GM18505 (cell line): ENCODE results near the gene ZNF688.
"Not testable (repeated sequence)": the region's sequence is repeated elsewhere in the genome, so short reads cannot be mapped to it uniquely, and the experiment has no call there.

ENCODE experiments used
- ATAC-seq: cut with Tn5 transposase; IDR thresholded peaks from one replicate; pipeline ENCODE4 v1.9.1; 2021; ENCODE audit not compliant: unreplicated experiment
- POLR2A ChIP-seq: IDR thresholded peaks from 4 replicates; pipeline ENCODE4 v1.6.1; 2011; ENCODE audit warnings: borderline replicate concordance; ENCODE audit not compliant: insufficient read depth, insufficient read length; ENCODE audit errors: extremely low read depth

The ZNF688 gene

DNA sequence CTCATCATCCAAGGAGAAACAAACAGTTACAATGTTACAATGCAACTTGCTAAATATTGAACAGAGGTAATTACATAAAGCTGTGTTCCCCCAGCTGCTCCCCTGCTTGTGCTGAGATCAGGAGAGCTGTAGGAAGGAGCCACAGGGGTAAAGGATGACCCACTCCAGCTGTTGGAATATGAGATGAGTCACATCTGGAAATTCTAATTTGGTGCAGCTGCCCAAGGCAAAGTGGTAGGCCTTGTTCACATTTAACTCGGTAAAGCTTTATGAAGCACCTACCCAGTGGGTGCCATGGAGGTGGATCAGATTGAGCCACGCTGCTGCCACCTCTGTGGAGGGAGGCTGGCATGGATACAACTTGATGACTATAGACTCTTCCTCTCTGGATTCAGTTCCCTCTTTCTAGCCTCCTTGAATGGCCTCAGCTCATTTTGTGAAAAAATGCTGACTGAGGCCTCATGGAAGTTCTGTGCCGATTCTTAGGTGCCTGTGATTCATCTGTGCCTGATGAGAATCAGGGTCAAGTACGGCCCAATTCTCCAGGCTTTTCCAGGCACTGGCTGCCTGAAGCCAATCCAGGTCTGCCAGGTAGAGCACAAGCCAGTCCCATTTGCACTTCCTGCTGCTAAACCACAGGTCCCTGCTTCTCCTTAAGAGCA, 31.2 kb upstream of the ZNF688 start:
- no peak for TF ChIP-seq POLR2A
- no peak for ATAC-seq

DNA sequence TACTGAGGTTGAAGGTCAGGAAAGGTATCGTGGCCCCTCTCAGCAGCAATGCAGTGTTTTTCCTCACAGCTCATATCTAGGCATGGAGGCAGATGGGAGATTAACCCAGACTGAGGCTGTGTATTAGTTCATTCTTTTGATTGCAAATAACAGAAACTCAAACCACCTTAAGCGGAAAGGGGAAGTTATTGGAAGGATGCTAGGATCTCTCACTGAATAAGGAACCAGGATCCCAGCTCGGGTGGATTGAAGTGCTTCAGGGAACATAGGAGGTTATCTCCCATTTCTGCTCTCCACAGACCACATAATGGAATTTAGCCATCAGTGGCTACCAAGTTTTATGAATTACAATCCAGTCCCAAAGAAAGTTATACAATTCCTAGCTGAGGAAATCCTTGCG, 30.5 kb upstream of the ZNF688 start:
- no peak for ATAC-seq
- no peak for TF ChIP-seq POLR2A

DNA sequence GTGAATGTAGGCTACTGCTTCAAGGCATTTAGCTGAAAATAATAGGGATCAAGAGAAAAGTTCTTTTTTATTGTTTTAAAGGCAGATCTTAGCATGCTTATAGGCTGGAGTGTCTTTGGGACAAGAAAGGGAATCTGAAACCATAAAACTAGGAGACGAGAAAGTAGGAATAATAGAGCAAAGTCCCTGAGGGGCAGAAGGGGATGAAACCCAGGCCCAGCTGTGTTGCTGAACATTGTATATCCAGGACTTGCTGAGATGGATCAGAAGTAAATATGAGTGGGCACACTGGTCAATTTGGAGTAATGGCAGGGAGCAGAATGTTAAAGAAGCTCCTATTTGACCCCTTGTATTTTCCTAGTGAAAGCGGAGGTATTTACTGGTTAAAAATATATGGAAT, 29.4 kb upstream of the ZNF688 start:
- no peak for ATAC-seq
- TF ChIP-seq POLR2A, result no peak

DNA sequence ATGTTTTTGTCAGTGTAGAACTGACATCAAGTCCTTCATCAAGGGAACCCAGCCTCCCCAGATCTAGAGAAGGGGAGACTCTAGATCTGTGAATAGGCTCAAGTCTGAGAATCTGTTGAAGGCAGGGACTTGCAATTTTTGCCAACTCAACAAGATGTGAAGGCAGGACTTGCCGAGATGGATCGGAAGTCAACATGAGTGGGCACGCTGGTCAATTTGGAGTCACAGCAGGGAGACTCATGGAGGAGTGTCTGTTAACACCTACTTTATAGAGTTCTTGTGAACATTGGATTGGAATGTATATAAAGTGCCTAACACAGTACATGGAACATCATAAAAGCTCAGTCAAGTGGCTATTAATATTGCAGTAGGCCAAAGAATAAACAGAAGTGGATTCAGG, 28.7 kb upstream of the ZNF688 start:
- ATAC-seq, result no peak

DNA sequence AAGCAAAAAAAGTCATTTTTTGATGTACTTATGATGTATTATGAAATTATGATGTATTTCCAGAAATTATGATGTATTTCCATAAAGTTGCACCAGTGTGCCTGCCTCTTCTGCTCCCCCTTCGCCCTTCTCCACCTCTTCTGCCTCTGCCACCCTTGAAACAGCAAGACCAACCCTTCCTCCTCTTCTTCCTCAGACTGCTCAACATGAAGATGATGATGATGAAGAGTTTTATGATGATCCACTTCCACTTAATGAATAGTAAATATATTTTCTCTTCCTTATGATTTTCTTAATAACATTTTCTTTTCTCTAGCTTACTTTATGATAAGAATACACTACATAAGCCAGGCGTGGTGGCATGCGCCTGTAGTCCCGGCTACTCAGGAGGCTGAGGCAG, 21.4 kb upstream of the ZNF688 start:
- TF ChIP-seq POLR2A, result no peak
- ATAC-seq, result no peak

More for the DNA sequence above, 28.7 kb upstream of the ZNF688 start:
- TF ChIP-seq POLR2A, result no peak

DNA sequence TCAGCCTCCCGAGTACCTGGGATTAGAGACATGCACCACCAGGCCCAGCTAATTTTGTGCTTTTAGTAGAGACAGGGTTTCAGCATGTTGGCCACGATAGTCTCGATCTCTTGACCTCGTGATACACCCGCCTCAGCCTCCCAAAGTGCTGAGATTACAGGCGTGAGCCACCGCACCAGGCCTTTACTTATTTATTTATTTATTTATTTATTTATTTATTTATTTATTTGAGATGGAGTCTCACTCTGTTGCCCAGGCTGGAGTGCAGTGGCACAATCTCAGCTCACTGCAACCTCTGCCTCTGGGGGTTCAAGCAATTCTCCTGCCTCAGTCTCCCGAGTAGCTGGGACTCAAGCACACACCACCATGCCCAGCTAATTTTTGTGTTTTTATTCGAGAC, 19.4 kb upstream of the ZNF688 start:
- ATAC-seq, result not testable (repeated sequence)

DNA sequence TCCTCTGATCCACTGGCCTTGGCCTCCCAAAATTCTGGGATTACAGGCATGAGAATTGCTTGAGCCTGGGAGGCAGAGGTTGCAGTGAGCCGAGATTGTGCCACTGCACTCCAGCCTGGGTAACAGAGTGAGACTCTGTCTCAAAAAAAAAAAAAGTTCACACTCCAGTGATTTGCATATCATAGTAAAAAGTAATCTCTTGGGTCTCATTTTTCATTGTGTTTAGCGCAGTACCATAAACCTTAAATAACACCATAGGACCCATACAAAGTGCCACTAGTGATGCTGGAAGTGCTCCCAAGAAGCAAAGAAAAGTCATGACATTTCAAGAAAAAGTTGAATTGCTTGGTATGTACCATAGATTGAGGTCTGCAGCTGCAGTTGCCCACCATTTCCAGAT, 18.1 kb upstream of the ZNF688 start:
- ATAC-seq, result not testable (repeated sequence)

DNA sequence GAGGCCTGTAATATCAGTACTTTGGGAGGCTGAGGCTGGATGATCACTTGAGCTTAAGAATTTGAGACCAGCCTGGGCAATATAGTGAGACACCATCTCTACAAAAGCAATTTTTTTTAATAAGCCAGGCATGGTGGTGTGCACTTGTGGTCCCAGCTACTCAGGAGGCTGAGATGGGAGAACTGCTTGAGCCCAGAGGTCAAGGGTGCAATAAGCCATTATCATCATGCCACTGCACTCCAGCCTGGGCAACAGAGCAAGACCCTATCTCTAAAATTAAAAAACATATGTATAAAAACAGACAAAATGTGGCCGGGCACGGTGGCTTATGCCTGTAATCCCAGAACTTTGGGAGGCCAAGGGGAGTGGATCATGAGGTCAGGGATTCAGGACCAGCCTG, 17.1 kb upstream of the ZNF688 start:
- no peak for ATAC-seq
- no peak for TF ChIP-seq POLR2A

DNA sequence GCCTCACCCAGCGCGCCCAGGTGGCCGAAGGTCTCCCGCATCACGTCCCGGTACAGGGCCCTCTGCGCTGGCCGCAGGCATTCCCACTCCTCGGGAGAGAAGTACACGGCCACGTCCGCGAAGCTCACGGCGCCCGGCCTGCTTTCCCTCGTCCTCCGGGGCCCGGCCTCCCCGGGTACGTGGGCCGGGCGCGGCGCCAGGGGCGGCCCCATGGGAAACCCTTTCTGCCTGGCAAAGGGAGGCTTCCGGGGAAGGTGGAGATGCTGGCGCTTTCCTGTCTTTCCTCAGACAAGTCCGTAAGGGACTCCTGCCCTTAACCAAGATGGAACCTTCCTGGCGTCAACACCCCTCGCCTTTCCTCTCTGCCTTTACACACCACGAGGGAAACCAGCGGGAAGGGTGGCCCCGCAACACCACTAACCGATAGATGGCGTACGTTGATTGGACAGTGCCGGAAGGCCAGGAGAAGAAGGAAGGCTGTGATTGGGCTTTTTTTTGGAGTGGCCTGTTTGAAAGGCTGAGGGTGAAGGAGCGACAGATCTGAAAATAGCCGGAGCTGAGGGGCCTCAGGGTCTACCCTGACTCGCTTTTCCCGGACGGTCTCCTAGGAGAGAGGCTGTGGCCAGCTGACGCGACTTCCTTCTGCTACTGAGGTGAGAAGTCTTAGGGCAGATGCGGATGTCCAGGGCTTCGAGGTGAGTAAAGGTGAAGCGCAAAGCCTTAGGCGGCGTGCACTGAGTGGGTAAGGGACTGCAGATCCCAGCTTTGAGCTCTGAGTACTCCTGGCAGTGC, 14.1 kb upstream of the ZNF688 start, which contains the start of gene ZNF785:
TSS of gene ZNF785 (minus strand) at position 298 of the 792 bp plus-strand sequence. CDS start at position 212, 86 bp downstream.
- peak; percentile 88 for ATAC-seq
- TF ChIP-seq POLR2A, result no peak

DNA sequence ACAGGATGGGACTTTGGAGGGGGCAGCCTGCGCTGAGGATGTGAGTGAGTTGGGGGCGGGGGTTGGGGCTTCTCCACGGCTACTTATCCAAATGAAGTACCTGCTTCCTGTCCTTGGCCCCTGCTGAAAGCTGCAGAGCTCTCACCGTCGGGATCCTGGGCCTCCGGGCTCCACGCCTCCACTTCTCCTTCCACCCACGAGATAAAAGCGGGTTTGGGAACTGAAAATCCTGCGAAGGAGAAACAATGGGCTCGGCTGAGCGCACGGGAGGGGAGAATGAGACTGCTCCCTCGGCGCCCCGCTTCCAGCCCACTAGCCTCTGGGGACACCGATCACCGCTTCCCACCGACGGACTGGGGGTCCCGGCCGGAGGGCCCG, 13.5 kb upstream of the ZNF688 start:
- peak; percentile 22 for ATAC-seq
- peak; percentile 19 for TF ChIP-seq POLR2A

DNA sequence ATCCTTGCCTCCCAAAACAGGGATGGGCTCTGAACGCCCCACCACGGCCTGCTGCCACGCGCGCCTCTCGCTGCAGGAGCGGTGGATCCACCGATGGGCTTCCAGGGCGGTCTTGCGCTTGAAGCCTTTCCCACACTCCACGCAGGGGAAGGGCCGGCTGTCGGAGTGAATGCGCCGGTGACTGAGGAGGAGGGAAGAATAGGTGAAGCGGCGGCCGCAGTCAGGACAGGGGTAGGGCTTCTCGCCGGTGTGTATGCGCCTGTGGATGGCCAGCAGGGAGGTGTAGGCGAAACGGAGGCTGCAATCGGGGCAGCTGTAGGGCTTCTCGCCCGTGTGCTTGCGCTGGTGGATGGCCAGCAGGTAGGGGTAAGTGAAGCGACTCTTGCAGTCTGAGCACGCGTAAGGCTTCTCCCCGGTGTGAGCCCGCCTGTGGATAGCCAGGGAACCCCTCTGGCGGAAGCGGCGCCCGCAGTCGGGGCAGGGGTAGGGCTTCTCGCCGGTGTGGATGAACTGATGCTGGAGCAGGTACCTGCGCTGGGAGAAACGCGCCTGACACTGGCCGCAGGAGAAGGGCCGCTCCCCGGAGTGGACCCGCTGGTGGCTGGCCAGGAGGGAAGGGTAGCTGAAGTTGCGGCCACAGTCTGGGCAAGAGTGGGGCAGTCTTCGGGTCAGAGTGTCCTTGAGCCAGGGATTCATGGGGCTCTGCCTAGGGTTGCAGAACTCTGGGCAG, 11.3 kb upstream of the ZNF688 start:
- ATAC-seq, result no peak
- no peak for TF ChIP-seq POLR2A

DNA sequence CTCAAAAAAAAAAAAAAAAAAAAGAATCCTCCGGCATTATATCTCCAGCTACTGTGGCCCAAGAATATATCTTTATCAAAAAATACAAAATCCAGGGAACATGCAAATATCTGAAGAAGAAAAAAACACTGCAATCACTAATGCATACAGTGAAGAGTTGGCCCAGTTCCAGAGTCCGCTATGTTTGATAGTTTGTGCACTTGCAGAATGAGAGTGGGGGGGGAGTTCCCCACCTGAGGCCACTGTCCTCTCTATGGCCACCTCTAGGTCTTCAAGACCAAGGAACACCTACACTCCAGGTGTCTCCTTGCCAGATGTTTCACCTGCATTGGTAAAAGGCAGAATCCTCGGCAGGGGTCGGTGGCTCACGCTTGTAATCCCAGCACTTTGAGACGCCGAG, 9.9 kb upstream of the ZNF688 start:
- no peak for ATAC-seq
- no peak for TF ChIP-seq POLR2A

DNA sequence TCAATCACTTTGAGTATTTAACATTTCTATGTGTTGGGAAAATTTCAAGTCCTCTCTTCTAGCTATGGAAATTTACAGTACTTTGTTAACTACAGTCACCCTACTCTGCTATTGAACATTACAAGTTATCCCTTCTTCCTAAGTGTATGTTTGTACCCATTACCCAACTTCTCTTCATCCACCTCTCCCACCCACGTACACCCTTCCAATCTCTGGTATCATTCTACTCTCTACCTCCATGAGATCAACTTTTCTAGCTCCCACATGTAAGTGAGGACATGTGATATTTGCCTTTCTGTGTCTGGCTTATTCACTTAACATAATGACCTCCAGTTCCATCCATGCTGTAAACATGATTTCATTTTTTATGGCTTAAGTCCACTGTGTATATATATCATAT, 3.2 kb upstream of the ZNF688 start:
- ATAC-seq, result no peak
- TF ChIP-seq POLR2A, result no peak

DNA sequence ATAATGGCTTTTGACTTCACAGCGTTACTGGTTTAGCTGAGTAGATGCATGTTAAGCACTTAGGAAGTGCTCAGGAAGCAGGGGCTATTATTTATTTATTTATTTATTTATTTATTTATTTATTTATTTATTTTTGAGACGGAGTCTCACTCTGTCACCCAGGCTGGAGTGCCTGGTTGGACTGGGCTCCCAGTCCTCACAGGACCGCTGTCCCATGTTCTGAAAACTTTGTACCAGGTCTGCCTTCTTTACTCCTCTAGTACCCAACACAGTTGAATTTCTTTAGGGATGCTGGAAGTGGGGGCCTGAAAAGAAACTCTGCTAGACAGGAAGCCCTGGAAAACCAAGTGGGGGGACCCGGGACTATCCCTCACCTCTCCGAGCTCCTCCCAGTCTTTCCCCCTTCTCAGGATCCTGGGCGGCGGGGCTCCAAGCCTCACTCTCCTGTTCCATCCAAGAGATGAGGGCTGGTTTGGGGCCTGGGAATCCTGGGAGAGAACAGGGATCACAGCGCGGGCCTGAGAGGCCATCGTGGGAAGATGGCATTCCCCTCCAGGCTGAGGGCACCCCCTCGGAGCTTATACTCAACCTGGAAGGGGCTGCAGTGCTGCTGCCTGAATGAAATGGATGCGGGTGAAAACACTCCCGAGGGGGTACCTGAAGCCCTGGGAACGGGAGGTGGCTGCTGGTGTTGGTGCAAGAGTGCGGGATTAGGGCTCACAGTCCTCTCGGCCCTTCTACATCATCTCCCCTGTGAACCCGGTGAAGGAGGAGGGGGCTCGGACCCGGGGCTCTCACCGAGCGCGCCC, 674 bp downstream of the ZNF688 start:
- no peak for TF ChIP-seq POLR2A
- peak; percentile 2 for ATAC-seq
